IPS-20b (cell line): Measurements from ENCODE around the gene ANKS1B.

ENCODE experiments used
- H3K27ac ChIP-seq: one replicate; pipeline ENCODE4 v1.5.1; 2013; ENCODE audit warnings: low read length
- H3K27me3 ChIP-seq: 2 replicates; pipeline ENCODE4 v1.6.1; 2013; ENCODE audit warnings: mild to moderate bottlenecking, low read length, inconsistent platforms; ENCODE audit not compliant: insufficient read depth
- H3K36me3 ChIP-seq: 2 replicates; pipeline ENCODE4 v1.6.1; 2013; ENCODE audit warnings: low read depth, mild to moderate bottlenecking, inconsistent platforms, low read length, moderate library complexity; ENCODE audit not compliant: insufficient read depth
- H3K4me1 ChIP-seq: 2 replicates; pipeline ENCODE4 v1.6.1; 2013; ENCODE audit warnings: mild to moderate bottlenecking, control low read depth, inconsistent platforms, low read length, moderate library complexity; ENCODE audit not compliant: insufficient read depth
- H3K4me3 ChIP-seq: 2 replicates; pipeline ENCODE4 v1.5.1; 2013; ENCODE audit warnings: mild to moderate bottlenecking, low read length, inconsistent platforms
- H3K9ac ChIP-seq: 2 replicates; pipeline ENCODE4 v1.6.1; 2013; ENCODE audit warnings: low read depth, mild to moderate bottlenecking, inconsistent platforms, low read length, moderate library complexity
- H3K9me3 ChIP-seq: 2 replicates; pipeline ENCODE4 v1.6.1; 2013; ENCODE audit warnings: mild to moderate bottlenecking, low read depth, low read length, inconsistent platforms; ENCODE audit not compliant: insufficient read depth

The ANKS1B gene

GRCh38 chr12:98733667-98734350 is 1250.9 kb downstream of the ANKS1B start:
- Histone ChIP-seq H3K27me3 (no peaks in the 10 kb centered on the region), H3K9ac (no peak overlapping the region), H3K4me3 (no peak overlapping the region), H3K9me3 (no peaks in the 10 kb centered on the region), H3K36me3 (peaks cover 21% of the 10 kb centered on the region), H3K27ac (no peak overlapping the region), H3K4me1 (0 out of 2 replicates have a peak, but pooled peaks cover 2% of the 10 kb centered on the region)

GRCh38 chr12:98730412-98730811 is 1254.3 kb downstream of the ANKS1B start:
- Histone ChIP-seq H3K36me3 (peaks cover 44% of the 10 kb centered on the region), H3K4me1 (no peaks in the 10 kb centered on the region), H3K4me3 (no peak overlapping the region), H3K27ac (no peak overlapping the region), H3K9me3 (no peaks in the 10 kb centered on the region), H3K27me3 (no peaks in the 10 kb centered on the region), H3K9ac (no peak overlapping the region)

GRCh38 chr12:98727196-98727595 is 1257.5 kb downstream of the ANKS1B start:
- Histone ChIP-seq H3K36me3 (peaks cover 52% of the 10 kb centered on the region), H3K9ac (no peak overlapping the region), H3K9me3 (no peaks in the 10 kb centered on the region)

GRCh38 chr12:98725476-98726247 is 1259.1 kb downstream of the ANKS1B start:
- no peak overlapping the region for H3K9ac ChIP-seq
- H3K36me3 ChIP-seq, result peaks cover 45% of the 10 kb centered on the region
- H3K4me1 ChIP-seq, result no peaks in the 10 kb centered on the region
- H3K4me3 ChIP-seq, result no peak overlapping the region
- H3K27ac ChIP-seq, result no peak overlapping the region
- no peaks in the 10 kb centered on the region for H3K9me3 ChIP-seq
- no peaks in the 10 kb centered on the region for H3K27me3 ChIP-seq

More at GRCh38 chr12:98727196-98727595, 1257.5 kb downstream of the ANKS1B start:
- Histone ChIP-seq H3K4me1 (no peaks in the 10 kb centered on the region), H3K27ac (no peak overlapping the region), H3K4me3 (no peak overlapping the region), H3K27me3 (no peaks in the 10 kb centered on the region)

- H3K4me1 ChIP-seq, result no peaks in the 10 kb centered on the region
- H3K9ac ChIP-seq, result no peak overlapping the region
- no peaks in the 10 kb centered on the region for H3K27me3 ChIP-seq
- H3K9me3 ChIP-seq, result no peaks in the 10 kb centered on the region
- no peak overlapping the region for H3K27ac ChIP-seq
- H3K36me3 ChIP-seq, result peaks cover 40% of the 10 kb centered on the region
- no peak overlapping the region for H3K4me3 ChIP-seq
These were observed 1260.2 kb downstream of the ANKS1B start for GRCh38 chr12:98724384-98725155.

GRCh38 chr12:98721204-98721702 is 1263.5 kb downstream of the ANKS1B start:
- Histone ChIP-seq H3K9ac (no peak overlapping the region), H3K27me3 (no peaks in the 10 kb centered on the region), H3K4me3 (no peak overlapping the region), H3K36me3 (peaks cover 23% of the 10 kb centered on the region), H3K4me1 (no peaks in the 10 kb centered on the region), H3K27ac (no peak overlapping the region), H3K9me3 (no peaks in the 10 kb centered on the region)

GRCh38 chr12:98719515-98720504 is 1264.9 kb downstream of the ANKS1B start:
- Histone ChIP-seq H3K9ac (no peak overlapping the region), H3K4me3 (no peak overlapping the region), H3K27me3 (no peaks in the 10 kb centered on the region), H3K9me3 (no peaks in the 10 kb centered on the region), H3K36me3 (peaks cover 24% of the 10 kb centered on the region), H3K27ac (no peak overlapping the region), H3K4me1 (no peaks in the 10 kb centered on the region)

GRCh38 chr12:98714426-98714825 is 1270.3 kb downstream of the ANKS1B start:
- no peak overlapping the region for H3K27ac ChIP-seq
- no peak overlapping the region for H3K9ac ChIP-seq
- H3K9me3 ChIP-seq, result no peaks in the 10 kb centered on the region
- no peaks in the 10 kb centered on the region for H3K4me1 ChIP-seq
- H3K27me3 ChIP-seq, result no peaks in the 10 kb centered on the region
- peaks cover 13% of the 10 kb centered on the region; the same call in 1 of the 2 replicates for H3K36me3 ChIP-seq
- no peak overlapping the region for H3K4me3 ChIP-seq

GRCh38 chr12:98709022-98709421 is 1275.7 kb downstream of the ANKS1B start:
- Histone ChIP-seq H3K9ac (no peak overlapping the region), H3K27me3 (no peaks in the 10 kb centered on the region), H3K27ac (no peak overlapping the region), H3K36me3 (0 out of 2 replicates have a peak, but pooled peaks cover 11% of the 10 kb centered on the region), H3K4me1 (no peaks in the 10 kb centered on the region; the same call in 1 of the 2 replicates), H3K4me3 (no peak overlapping the region), H3K9me3 (no peaks in the 10 kb centered on the region)

GRCh38 chr12:98701166-98701565 is 1283.6 kb downstream of the ANKS1B start:
- no peak overlapping the region for H3K4me3 ChIP-seq
- H3K9ac ChIP-seq, result no peak overlapping the region
- no peaks in the 10 kb centered on the region for H3K27me3 ChIP-seq
- H3K27ac ChIP-seq, result no peak overlapping the region
- H3K9me3 ChIP-seq, result no peaks in the 10 kb centered on the region
- peaks cover 6% of the 10 kb centered on the region for H3K36me3 ChIP-seq
- peaks cover 6% of the 10 kb centered on the region for H3K4me1 ChIP-seq
